Neural crest cell (in vitro differentiated cells): ENCODE measurements around the gene THAP6. TPM values are rescaled to one million over a fixed set of nuclear protein-coding genes. Genes with fewer than 3 reads are reported as not detected.

Experiments used
- DNase-seq: peaks from one replicate; pipeline ENCODE4 v3.0.0; 2021; ENCODE audit warnings: low read depth, mixed read lengths, low spot score
- H3K27ac Mint-ChIP-seq: one replicate; pipeline ENCODE4 v1.8.0; 2021; ENCODE audit warnings: mild to moderate bottlenecking, mixed read lengths; ENCODE audit not compliant: unreplicated experiment
- H3K27me3 Mint-ChIP-seq: 2 replicates; pipeline ENCODE4 v1.8.0; 2021; ENCODE audit warnings: low read depth, mild to moderate bottlenecking, mixed read lengths
- H3K36me3 Mint-ChIP-seq: 2 replicates; pipeline ENCODE4 v1.8.0; 2021; ENCODE audit warnings: low read depth, mild to moderate bottlenecking, mixed read lengths
- H3K4me1 Mint-ChIP-seq: 2 replicates; pipeline ENCODE4 v1.8.0; 2021; ENCODE audit warnings: mixed read lengths
- H3K4me3 Mint-ChIP-seq: one replicate; pipeline ENCODE4 v1.8.0; 2021; ENCODE audit warnings: mild to moderate bottlenecking, mixed read lengths
- H3K9me3 Mint-ChIP-seq: 2 replicates; pipeline ENCODE4 v1.8.0; 2021; ENCODE audit warnings: mixed read lengths
- total RNA-seq: library from RNA; stranded (reverse); gene quantifications from 2 replicates; pipeline ENCODE4 v1.2.1, GENCODE V29; 2021
- TF ChIP-seq, protein P1 (sequence below): fragments of 200-600 bp; sonication (generic); conservative IDR thresholded peaks from 2 replicates; pipeline ENCODE4 v1.5.0; 2021; ENCODE audit warnings: antibody characterized with exemption, mild to moderate bottlenecking

The THAP6 gene
- total RNA-seq, 1 donor from 2014 or later: 21.9 TPM

DNA sequence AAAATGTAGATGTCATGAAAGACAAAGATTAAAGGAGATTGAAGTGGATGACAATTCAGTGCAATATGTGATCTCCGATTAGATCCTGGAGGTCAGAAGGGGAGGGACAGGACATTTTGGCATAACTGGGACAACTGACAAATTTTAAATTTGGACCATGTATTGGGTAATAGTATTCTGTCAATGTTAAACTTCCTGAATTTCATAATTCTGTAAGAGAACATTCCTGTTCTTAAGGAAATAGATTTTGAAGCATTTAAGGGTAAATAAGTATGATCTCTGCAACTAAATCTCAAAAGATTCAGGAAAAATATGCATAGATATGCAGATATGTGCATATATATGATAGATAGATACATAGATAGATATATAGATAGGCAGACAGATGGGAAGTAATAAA lies 52.6 kb downstream of the THAP6 start:
- no peak for DNase-seq
- Mint-ChIP-seq H3K36me3 (no peaks in the 10 kb centered on the region), H3K4me3 (no peak overlapping the region), H3K27ac (no peak overlapping the region), H3K27me3 (peaks cover 8% of the 10 kb centered on the region), H3K4me1 (peaks cover 2% of the 10 kb centered on the region), H3K9me3 (peaks cover 4% of the 10 kb centered on the region)
- TF ChIP-seq, protein P1, sequence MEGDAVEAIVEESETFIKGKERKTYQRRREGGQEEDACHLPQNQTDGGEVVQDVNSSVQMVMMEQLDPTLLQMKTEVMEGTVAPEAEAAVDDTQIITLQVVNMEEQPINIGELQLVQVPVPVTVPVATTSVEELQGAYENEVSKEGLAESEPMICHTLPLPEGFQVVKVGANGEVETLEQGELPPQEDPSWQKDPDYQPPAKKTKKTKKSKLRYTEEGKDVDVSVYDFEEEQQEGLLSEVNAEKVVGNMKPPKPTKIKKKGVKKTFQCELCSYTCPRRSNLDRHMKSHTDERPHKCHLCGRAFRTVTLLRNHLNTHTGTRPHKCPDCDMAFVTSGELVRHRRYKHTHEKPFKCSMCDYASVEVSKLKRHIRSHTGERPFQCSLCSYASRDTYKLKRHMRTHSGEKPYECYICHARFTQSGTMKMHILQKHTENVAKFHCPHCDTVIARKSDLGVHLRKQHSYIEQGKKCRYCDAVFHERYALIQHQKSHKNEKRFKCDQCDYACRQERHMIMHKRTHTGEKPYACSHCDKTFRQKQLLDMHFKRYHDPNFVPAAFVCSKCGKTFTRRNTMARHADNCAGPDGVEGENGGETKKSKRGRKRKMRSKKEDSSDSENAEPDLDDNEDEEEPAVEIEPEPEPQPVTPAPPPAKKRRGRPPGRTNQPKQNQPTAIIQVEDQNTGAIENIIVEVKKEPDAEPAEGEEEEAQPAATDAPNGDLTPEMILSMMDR: no peak

DNA sequence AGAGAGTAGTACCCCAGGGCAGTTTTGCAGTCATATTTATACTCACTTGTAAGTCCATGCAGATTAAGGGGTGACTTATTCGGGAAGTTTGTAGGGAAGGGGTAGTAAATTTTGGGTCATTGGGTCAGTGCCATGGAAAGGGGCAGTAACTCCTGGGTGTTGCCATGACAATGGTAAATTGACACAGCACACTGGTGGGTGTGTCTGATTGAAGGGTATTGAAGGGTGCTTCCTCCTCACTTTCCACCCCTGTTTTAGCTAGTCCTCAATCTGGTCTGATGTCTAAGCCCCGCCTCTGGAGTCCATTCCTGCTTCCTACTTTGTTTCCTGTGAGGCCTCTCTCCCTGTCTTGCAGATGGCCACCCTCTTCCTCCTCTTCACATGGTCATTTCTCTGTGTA lies 53.5 kb downstream of the THAP6 start:
- H3K36me3 Mint-ChIP-seq: no peaks in the 10 kb centered on the region
- TF ChIP-seq, protein P1: no peak
- H3K4me1 Mint-ChIP-seq: no peaks in the 10 kb centered on the region
- DNase-seq: no peak
- H3K4me3 Mint-ChIP-seq: no peak overlapping the region
- no peak overlapping the region for H3K27ac Mint-ChIP-seq
- H3K9me3 Mint-ChIP-seq: peaks cover 2% of the 10 kb centered on the region
- H3K27me3 Mint-ChIP-seq: peaks cover 16% of the 10 kb centered on the region

Other genes starting within 250 kb of the THAP6 start
- 26.8 and 32.6 TPM in 2 replicates for gene RCHY1, start 70 bp upstream of the THAP6 start, total RNA-seq
- gene ODAPH, start 41.6 kb downstream of the THAP6 start, total RNA-seq: not detected in 2 replicates
- gene CDKL2, start 116.1 kb downstream of the THAP6 start, total RNA-seq: 1.1 and 1.8 TPM in 2 replicates
- gene G3BP2, start 158.9 kb downstream of the THAP6 start, total RNA-seq: 204 TPM in 2 replicates
- 41.2 and 45.5 TPM in 2 replicates for gene USO1, start 210.1 kb downstream of the THAP6 start, total RNA-seq